Stomach (tissue), 4 donors: Measurements from ENCODE around the gene GCAT.

Source experiments
- EP300 ChIP-seq: sonication (generic); formaldehyde crosslinking; IDR thresholded peaks from one replicate; pipeline ENCODE4 v1.6.1; 2017; ENCODE audit warnings: antibody characterized with exemption
- POLR2A ChIP-seq, 4 donors: fragments of 450-650 bp; IDR thresholded peaks; one replicate each; pipeline ENCODE4 v1.6.1; 2016; ENCODE audit warnings: antibody characterized with exemption in 4 of 4, control low read depth in 2 of 4, mild to moderate bottlenecking in 1 of 4, moderate library complexity in 1 of 4
- POLR2AphosphoS5 ChIP-seq, 3 donors: sonication (generic); formaldehyde crosslinking; IDR thresholded peaks; one replicate each; pipeline ENCODE4 v1.6.1; 2016; ENCODE audit warnings: antibody characterized with exemption in 3 of 3
- TF ChIP-seq, protein P1 (sequence below), 7 experiments: fragments of 450-650 bp in 4 of 7; fragments of 200-600 bp in 3 of 7; sonication (generic) in 3 of 7; IDR thresholded peaks; one replicate each; pipeline ENCODE4 v1.5.1; 2016 to 2019; ENCODE audit warnings: antibody characterized with exemption in 7 of 7, control low read depth in 2 of 7, mild to moderate bottlenecking in 1 of 7

DNA sequence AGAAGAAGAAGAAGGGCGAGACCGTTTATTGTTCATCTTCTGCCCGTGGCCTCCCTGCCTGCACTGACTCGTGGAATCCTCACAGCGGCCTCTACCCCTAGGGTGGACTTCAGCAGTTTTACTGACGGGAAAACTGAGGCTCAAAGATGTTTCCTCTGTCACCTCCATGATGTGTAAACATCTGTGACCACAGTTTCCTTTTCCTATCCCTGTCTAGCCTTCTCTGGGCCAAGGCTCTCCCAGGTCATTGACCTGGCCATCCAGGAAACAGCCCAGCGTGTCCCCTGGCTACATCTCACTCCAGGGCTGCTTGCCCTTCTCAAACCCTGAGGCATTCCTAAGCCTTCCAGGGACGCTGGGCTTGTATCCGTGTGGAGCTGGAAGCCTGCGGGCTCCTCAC lies 49.0 kb upstream of the GCAT start:
- TF ChIP-seq, protein P1, sequence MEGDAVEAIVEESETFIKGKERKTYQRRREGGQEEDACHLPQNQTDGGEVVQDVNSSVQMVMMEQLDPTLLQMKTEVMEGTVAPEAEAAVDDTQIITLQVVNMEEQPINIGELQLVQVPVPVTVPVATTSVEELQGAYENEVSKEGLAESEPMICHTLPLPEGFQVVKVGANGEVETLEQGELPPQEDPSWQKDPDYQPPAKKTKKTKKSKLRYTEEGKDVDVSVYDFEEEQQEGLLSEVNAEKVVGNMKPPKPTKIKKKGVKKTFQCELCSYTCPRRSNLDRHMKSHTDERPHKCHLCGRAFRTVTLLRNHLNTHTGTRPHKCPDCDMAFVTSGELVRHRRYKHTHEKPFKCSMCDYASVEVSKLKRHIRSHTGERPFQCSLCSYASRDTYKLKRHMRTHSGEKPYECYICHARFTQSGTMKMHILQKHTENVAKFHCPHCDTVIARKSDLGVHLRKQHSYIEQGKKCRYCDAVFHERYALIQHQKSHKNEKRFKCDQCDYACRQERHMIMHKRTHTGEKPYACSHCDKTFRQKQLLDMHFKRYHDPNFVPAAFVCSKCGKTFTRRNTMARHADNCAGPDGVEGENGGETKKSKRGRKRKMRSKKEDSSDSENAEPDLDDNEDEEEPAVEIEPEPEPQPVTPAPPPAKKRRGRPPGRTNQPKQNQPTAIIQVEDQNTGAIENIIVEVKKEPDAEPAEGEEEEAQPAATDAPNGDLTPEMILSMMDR (IDR thresholded peaks at IDR 0.05): no peak
- TF ChIP-seq POLR2A (IDR thresholded peaks at IDR 0.05) (no peak), POLR2AphosphoS5 (IDR thresholded peaks at IDR 0.05) (no peak), EP300 (no peak)
